Activated T-cell treated with anti-CD3 and anti-CD28 coated beads for 48 hours (primary cell): ENCODE data around the gene CRYBG2.

Experiments used
- DNase-seq: peaks from one replicate; pipeline ENCODE4 v3.0.0-alpha.2; 2020; ENCODE audit warnings: low read depth

Gene CRYBG2

GRCh38 chr1:26372039-26372438 lies 18.1 kb upstream of the CRYBG2 start:
- DNase-seq = no peak

- DNase-seq = no peak
Observed at GRCh38 chr1:26370591-26371382, 16.9 kb upstream of the CRYBG2 start.

- DNase-seq = no peak
Observed at GRCh38 chr1:26368486-26368885, 14.6 kb upstream of the CRYBG2 start.

- DNase-seq = no peak
Observed at GRCh38 chr1:26368006-26368405, 14.1 kb upstream of the CRYBG2 start.

- no peak for DNase-seq
Observed at GRCh38 chr1:26367441-26367840, 13.5 kb upstream of the CRYBG2 start.

- no peak for DNase-seq
Observed at GRCh38 chr1:26364956-26365355, 11.0 kb upstream of the CRYBG2 start.

- peak; percentile 87 for DNase-seq
Observed at GRCh38 chr1:26363549-26364448, 9.9 kb upstream of the CRYBG2 start.

GRCh38 chr1:26362331-26362730 lies 8.4 kb upstream of the CRYBG2 start:
- no peak for DNase-seq

GRCh38 chr1:26361605-26362122 lies 7.7 kb upstream of the CRYBG2 start:
- no peak for DNase-seq

- no peak for DNase-seq
Observed at GRCh38 chr1:26360807-26361604, 7.1 kb upstream of the CRYBG2 start.

GRCh38 chr1:26359981-26360806 lies 6.3 kb upstream of the CRYBG2 start:
- DNase-seq = peak; percentile 40

GRCh38 chr1:26358411-26359384 lies 4.8 kb upstream of the CRYBG2 start:
- DNase-seq = peak; percentile 61

GRCh38 chr1:26357121-26357602 lies 3.2 kb upstream of the CRYBG2 start:
- DNase-seq = no peak

GRCh38 chr1:26356106-26356505 lies 2.2 kb upstream of the CRYBG2 start:
- no peak for DNase-seq

- no peak for DNase-seq
Observed at GRCh38 chr1:26354972-26355371, 1.0 kb upstream of the CRYBG2 start.

- no peak for DNase-seq
Observed at GRCh38 chr1:26353210-26353859, 595 bp downstream of the CRYBG2 start.

GRCh38 chr1:26352338-26352679 lies 1.6 kb downstream of the CRYBG2 start:
- DNase-seq = no peak

GRCh38 chr1:26351590-26352337 lies 2.2 kb downstream of the CRYBG2 start:
- DNase-seq = no peak
